ENCODE results near the gene PRKCE. TPM values are rescaled to one million over a fixed set of nuclear protein-coding genes. Genes with fewer than 3 reads are reported as not detected.
A peak's percentile ranks its signal among the peaks of the same experiment; 100 is the strongest.

PRKCE gene
- total RNA-seq, 1 experiment from 2014 or later, result 17.7 TPM

DNA sequence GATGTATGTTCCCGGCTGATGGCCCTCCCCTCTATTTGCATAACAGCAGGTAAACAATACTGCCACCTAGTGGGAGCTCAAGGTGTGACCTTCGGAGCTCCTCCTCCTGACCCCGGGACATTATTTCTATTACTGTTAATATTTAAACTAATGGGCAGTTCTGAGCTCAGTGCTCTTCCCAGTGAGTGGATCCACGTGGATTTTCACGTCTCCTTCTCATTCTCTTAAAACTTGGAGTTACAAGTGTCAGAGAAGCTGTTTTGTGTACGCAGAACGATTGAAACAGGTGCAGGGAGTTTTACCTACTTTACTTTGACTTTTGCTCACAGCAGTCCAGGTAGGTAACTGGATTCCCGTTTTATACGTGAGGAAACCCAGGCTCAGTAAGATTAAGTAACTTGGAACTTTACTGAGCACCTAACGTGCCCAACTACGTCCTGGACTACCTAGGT is 127.3 kb downstream of the PRKCE start:
- DNase-seq (ENCODE audit: low spot score), result peak; percentile 56

GRCh38 chr2:45780541-45781463 is 129.3 kb downstream of the PRKCE start:
- DNase-seq (ENCODE audit: low spot score), result no peak

GRCh38 chr2:45781464-45781811 is 130.0 kb downstream of the PRKCE start:
- no peak for DNase-seq (ENCODE audit: low spot score)

- no peak for DNase-seq (ENCODE audit: low spot score)
These were observed 131.0 kb downstream of the PRKCE start for GRCh38 chr2:45782436-45782835.

- DNase-seq (ENCODE audit: low spot score), result no peak
These were observed 131.5 kb downstream of the PRKCE start for GRCh38 chr2:45782986-45783385.

DNA sequence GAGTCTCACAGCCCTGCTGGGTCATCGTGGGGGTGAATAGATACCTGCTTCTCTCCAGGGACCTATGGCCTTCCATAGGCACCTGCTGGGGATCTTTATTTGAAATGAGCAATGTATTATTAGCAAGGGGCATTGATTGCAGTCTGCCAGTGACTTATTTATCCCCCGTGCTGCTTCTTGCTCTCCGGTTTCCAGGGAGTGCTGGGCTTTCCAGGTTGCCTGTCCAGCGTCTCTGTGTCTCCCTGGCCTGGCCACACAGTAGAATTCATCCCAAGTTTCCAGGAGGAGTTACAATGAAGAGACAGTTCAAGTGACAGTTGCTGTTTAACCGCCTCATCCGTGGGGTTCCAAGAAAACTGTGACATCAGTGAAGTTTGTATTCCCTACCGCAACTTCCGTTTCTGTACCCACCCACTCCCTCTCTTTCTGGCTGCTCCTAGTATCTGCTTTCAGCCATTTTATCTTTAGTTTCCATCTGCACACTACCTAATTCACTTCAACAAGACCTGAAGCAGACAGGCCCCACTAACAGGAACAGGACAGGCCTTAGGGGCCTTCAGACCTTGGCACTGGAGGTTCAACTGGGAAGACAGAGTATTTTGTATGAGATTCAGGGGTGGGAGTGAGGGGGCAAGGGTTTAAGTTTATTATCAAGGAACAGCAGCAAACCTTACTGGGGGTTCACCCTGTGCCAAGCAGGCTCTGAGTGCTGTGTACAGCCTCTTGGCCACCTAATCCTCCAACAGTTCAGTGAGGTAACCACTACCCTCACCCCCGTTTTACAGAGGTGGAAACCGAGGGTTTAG is 134.8 kb downstream of the PRKCE start:
- DNase-seq (ENCODE audit: low spot score), result no peak

DNA sequence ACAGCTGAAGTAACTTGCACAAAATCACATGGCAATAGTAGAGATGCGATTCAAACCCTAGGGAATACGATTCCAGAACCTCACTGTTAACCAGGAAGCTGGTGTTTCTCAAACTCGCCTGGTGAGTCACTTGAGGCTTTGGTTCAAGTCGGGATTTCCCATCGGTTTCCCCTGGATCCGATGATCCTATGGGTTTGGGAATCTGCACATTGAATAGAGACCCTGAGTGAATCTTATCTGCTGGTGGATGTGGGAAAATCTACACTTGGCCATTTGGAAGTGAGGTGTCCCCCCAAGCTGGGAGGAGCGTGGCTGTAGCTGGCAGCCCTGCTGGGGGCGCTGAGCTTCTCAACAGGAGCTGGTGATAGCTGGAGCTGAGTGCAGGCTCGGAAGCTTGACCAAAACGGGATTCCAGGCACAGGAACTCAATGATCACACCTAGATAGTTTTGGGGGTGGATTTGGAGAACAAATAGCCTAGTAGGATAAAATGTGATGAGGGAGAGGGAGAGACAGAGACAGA is 135.4 kb downstream of the PRKCE start:
- DNase-seq (ENCODE audit: low spot score), result no peak

GRCh38 chr2:45788401-45788800 is 136.9 kb downstream of the PRKCE start:
- no peak for DNase-seq (ENCODE audit: low spot score)

GRCh38 chr2:45789317-45789716 is 137.8 kb downstream of the PRKCE start:
- DNase-seq (ENCODE audit: low spot score), result no peak

- DNase-seq (ENCODE audit: low spot score), result no peak
These were observed 138.7 kb downstream of the PRKCE start for GRCh38 chr2:45789961-45790723.

GRCh38 chr2:45793305-45793962 is 142.0 kb downstream of the PRKCE start:
- no peak for DNase-seq (ENCODE audit: low spot score)

- DNase-seq (ENCODE audit: low spot score), result peak; percentile 38
These were observed 142.7 kb downstream of the PRKCE start for GRCh38 chr2:45794134-45794617.

DNA sequence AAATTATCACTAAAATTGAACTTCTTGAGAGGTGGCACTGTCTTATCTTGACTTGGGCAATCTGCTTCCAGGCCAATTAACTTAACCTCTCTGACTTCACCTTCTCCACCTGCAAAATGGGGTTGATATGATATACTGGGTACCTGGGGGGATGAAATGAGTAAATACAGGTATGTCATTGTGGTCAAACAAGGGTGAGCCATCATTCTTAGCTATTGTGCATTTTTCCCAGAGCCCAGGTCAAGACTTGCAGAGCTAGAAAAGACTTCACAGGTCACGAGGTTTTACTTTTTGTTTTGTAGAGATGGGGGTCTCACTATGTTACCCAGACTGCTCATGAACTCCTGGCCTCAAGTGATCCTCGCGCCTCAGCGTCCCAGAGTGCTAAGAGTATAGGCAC is 145.0 kb downstream of the PRKCE start:
- DNase-seq (ENCODE audit: low spot score), result no peak

- no peak for DNase-seq (ENCODE audit: low spot score)
These were observed 146.2 kb downstream of the PRKCE start for GRCh38 chr2:45797451-45798230.

- no peak for DNase-seq (ENCODE audit: low spot score)
These were observed 148.4 kb downstream of the PRKCE start for GRCh38 chr2:45799679-45800381.

DNA sequence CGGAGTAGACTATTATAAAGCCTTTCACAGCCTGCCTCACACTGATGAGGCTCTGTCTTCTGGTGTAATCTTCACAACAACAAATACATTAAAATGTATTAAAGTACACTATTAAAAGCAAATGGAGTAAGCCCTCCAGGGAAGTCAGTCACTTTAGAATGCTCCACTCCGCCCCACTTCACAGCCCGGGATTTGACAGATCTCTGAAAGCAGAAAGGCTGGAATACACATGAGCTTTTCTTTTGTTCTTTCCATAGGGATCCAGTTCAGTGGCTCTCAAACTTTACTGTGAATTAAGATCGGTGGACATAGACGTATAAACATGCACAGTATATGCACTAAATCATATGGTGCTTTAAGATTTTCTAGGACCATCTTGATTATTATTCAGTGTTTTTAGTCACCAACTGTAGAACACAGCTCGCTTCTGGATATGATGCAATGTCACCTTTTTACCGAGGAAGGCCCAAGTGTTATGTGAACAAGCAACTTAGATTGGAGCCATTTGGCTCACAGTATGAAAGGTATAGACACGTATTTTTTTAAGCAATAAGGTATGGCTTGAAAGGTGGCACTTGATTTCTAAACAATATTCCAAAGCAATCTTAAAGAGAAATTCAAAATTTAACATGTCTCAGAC is 151.1 kb downstream of the PRKCE start:
- no peak for DNase-seq (ENCODE audit: low spot score)

DNA sequence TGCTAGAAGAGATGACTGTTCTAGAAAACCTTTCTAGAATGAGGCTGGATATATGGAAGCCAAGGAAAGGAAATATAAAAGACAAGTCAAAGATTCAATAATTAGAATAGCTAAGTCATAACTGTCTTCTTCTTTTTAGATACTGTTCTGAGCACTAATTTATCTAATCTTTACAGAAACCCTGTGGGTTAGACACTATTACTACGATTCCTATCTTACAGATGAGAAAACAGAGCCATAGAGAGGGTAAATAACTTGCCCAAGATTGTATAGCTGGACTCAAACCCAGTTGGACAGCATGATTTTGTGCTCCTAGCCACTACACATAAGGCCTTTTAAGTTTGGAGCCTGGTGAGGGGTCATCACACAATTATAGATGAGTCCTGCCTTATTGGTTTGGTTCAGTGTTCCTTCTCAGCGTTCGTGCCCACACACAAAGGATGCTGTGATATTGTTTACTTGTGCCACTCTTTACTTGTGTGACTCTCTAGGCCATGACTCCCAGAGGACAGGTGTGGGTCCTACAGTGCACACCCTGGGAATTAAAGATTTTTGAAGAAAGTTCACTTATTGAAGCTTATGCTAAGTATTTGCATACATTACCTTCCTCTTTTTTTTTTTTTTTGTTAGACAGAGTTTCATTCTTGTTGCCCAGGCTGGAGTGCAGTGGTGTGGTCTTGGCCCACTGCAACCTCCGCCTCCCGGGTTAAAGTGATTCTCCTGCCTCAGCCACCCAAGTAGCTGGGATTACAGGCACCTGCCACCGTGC is 153.7 kb downstream of the PRKCE start:
- DNase-seq (ENCODE audit: low spot score), result no peak
